Gastrocnemius medialis (tissue), 4 donors: ENCODE results near the gene DAPP1. TPM values are rescaled to one million over a fixed set of nuclear protein-coding genes. Genes with fewer than 3 reads are reported as not detected.

ENCODE experiments used
- ATAC-seq, 2 donors: fragments of 150-250 bp; one replicate each; pipeline ENCODE4 v1.9.1; 2016
- DNase-seq, 2 donors: peaks; one replicate each; pipeline ENCODE4 v3.0.0-alpha.2; 2019
- H3K27ac ChIP-seq, 4 donors: fragments of 200-600 bp; sonication (generic); 1 replicate in 1 of 4; 2 replicates in 3 of 4; pipeline ENCODE4 v1.5.1; 2016 to 2018; ENCODE audit warnings: mild to moderate bottlenecking in 2 of 4, moderate library complexity in 1 of 4
- H3K27me3 ChIP-seq, 3 donors: fragments of 200-600 bp; sonication (generic) in 2 of 3; 1 replicate in 1 of 3; 2 replicates in 2 of 3; pipeline versions ENCODE4 v1.5.1 to v1.6.0; 2016 to 2019; ENCODE audit warnings: mild to moderate bottlenecking in 1 of 3, moderate library complexity in 1 of 3
- H3K36me3 ChIP-seq, 2 donors: fragments of 200-600 bp; sonication (generic) in 1 of 2; one replicate each; pipeline ENCODE4 v1.5.1; 2017 to 2018
- H3K4me1 ChIP-seq, 2 donors: fragments of 200-600 bp; sonication (generic) in 1 of 2; one replicate each; pipeline ENCODE4 v1.5.1; 2016 to 2017; ENCODE audit warnings: mild to moderate bottlenecking in 2 of 2
- H3K4me3 ChIP-seq, 4 donors: fragments of 200-600 bp; sonication (generic) in 3 of 4; 1 replicate in 1 of 4; 2 replicates in 3 of 4; pipeline ENCODE4 v1.5.1; 2016 to 2019; ENCODE audit warnings: mild to moderate bottlenecking in 2 of 4
- H3K9me3 ChIP-seq, 3 donors: fragments of 200-600 bp; sonication (generic) in 2 of 3; 1 replicate in 1 of 3; 2 replicates in 2 of 3; pipeline ENCODE4 v1.5.1; 2016 to 2019
- CTCF ChIP-seq, 5 experiments: fragments of 450-650 bp in 3 of 5; fragments of 200-600 bp in 2 of 5; sonication (generic) in 2 of 5; IDR thresholded peaks in 4 of 5; conservative IDR thresholded peaks in 1 of 5; 1 replicate in 4 of 5; 2 replicates in 1 of 5; pipeline ENCODE4 v1.5.1; 2016 to 2019; ENCODE audit warnings: antibody characterized with exemption in 5 of 5, mild to moderate bottlenecking in 3 of 5, moderate library complexity in 3 of 5
- POLR2A ChIP-seq, 2 donors: fragments of 450-650 bp; IDR thresholded peaks; one replicate each; pipeline ENCODE4 v1.6.1; 2017; ENCODE audit warnings: antibody characterized with exemption in 2 of 2, mild to moderate bottlenecking in 2 of 2, moderate library complexity in 2 of 2
- in situ Hi-C, 4 donors: fragments of 200-750 bp; cut with MboI; loops; one replicate each; pipeline versions ENCODE4 v1.15.0 to v1.8.0; 2017; ENCODE audit warnings: low sequenced_read_pairs in 4 of 4
- intact Hi-C: fragments of 100-400 bp; cut with DNase I; formaldehyde crosslinking; loops from one replicate; pipeline ENCODE4 v1.15.1; 2023; ENCODE audit warnings: low total_unique reads
- total RNA-seq, 4 donors: library from RNA; depleted of rRNA; stranded (reverse); fragments of >200 nt; gene quantifications; one replicate each; pipeline versions ENCODE4 v1.1.0 to v1.2.3, GENCODE V29; 2016

The DAPP1 gene
- total RNA-seq, 4 donors from 2014 or later = 0.15 to 1.3 (median 0.72) TPM

- DNase-seq (peak; percentile 16 to 49), ATAC-seq (peak; percentile 95 to 99)
- TF ChIP-seq CTCF (IDR thresholded peaks at IDR 0.05 in 4 of 5, conservative IDR thresholded peaks at IDR 0.05 in 1 of 5) = no peak
- TF ChIP-seq POLR2A (IDR thresholded peaks at IDR 0.05) = no peak
- Histone ChIP-seq H3K9me3 (no peaks in the 10 kb centered on the region), H3K36me3 (no peaks in the 10 kb centered on the region), H3K27me3 (no peaks in the 10 kb centered on the region), H3K4me1 (peaks cover 27 to 32% of the 10 kb centered on the region in 2 donors), H3K4me3 (no peak overlapping the region), H3K27ac (peak overlapping the region; percentile 48 to 83 (median 72))
- intact Hi-C loops (no loop called here), in situ Hi-C loops (no loop called here)
Measured at GRCh38 chr4:99790796-99791617, 25.6 kb upstream of the DAPP1 start.

GRCh38 chr4:99800332-99801004 lies 16.2 kb upstream of the DAPP1 start:
- TF ChIP-seq CTCF (IDR thresholded peaks at IDR 0.05 in 4 of 5, conservative IDR thresholded peaks at IDR 0.05 in 1 of 5) = no peak
- no peak for TF ChIP-seq POLR2A (IDR thresholded peaks at IDR 0.05)
- no peak overlapping the region for H3K4me3 ChIP-seq
- intact Hi-C loops = loop anchor here (5.0 kb wide), 1 partner anchor 78 kb away; no protein-coding TSS in a partner anchor
- peak in 1 of 2 donors; percentile 50 for ATAC-seq
- no peak for DNase-seq
- peak overlapping the region in 3 of 4 donors; percentile 11 to 38 (median 12) for H3K27ac ChIP-seq
- in situ Hi-C loops = loop anchor here in 2 of 4 donors (10.0 kb wide), 2 partner anchors 146 to 246 kb away; partner anchors contain the start of gene C4orf54 (in 1 of the 2)
- no peaks in the 10 kb centered on the region for H3K9me3 ChIP-seq
- no peaks in the 10 kb centered on the region for H3K36me3 ChIP-seq
- no peaks in the 10 kb centered on the region for H3K27me3 ChIP-seq
- H3K4me1 ChIP-seq = peaks cover 31 to 36% of the 10 kb centered on the region in 2 donors

- intact Hi-C loops (loop anchor here (5.0 kb wide), 1 partner anchor 79 kb away; no protein-coding TSS in a partner anchor), in situ Hi-C loops (loop anchor here in 2 of 4 donors (10.0 kb wide), 2 partner anchors 146 to 246 kb away; partner anchors contain the start of gene C4orf54 (in 1 of the 2))
- TF ChIP-seq POLR2A (IDR thresholded peaks at IDR 0.05) = no peak
- TF ChIP-seq CTCF (IDR thresholded peaks at IDR 0.05 in 4 of 5, conservative IDR thresholded peaks at IDR 0.05 in 1 of 5) = no peak
Measured at GRCh38 chr4:99801005-99801699, 15.5 kb upstream of the DAPP1 start.

GRCh38 chr4:99803566-99804101 lies 13.0 kb upstream of the DAPP1 start:
- H3K4me1 ChIP-seq = peaks cover 43 to 48% of the 10 kb centered on the region in 2 donors
- no peaks in the 10 kb centered on the region for H3K27me3 ChIP-seq
- no peak for TF ChIP-seq CTCF (IDR thresholded peaks at IDR 0.05 in 4 of 5, conservative IDR thresholded peaks at IDR 0.05 in 1 of 5)
- TF ChIP-seq POLR2A (IDR thresholded peaks at IDR 0.05) = no peak
- no peaks in the 10 kb centered on the region for H3K36me3 ChIP-seq
- ATAC-seq (no peak), DNase-seq (no peak)
- no peaks in the 10 kb centered on the region for H3K9me3 ChIP-seq
- no peak overlapping the region for H3K4me3 ChIP-seq
- peak overlapping the region; percentile 49 to 71 (median 59) for H3K27ac ChIP-seq
- in situ Hi-C loops (loop anchor here in 2 of 4 donors (10.0 kb wide), 2 partner anchors 149 to 249 kb away; partner anchors contain the start of gene C4orf54 (in 1 of the 2)), intact Hi-C loops (loop anchor here (5.0 kb wide), 1 partner anchor 81 kb away; no protein-coding TSS in a partner anchor)

More at GRCh38 chr4:99801005-99801699, 15.5 kb upstream of the DAPP1 start:
- H3K36me3 ChIP-seq = no peaks in the 10 kb centered on the region
- no peaks in the 10 kb centered on the region for H3K27me3 ChIP-seq
- H3K27ac ChIP-seq = peak overlapping the region in 3 of 4 donors; percentile 11 to 38 (median 12)
- H3K9me3 ChIP-seq = no peaks in the 10 kb centered on the region
- H3K4me3 ChIP-seq = no peak overlapping the region
- DNase-seq = no peak
- peaks cover 31 to 36% of the 10 kb centered on the region in 2 donors for H3K4me1 ChIP-seq
- no peak for ATAC-seq
